Cardiac fibroblast (primary cell): ENCODE measurements around the gene MSLN.

ENCODE experiments used
- DNase-seq, 2 donors: peaks; one replicate each; pipeline versions ENCODE4 v3.0.0 to v3.0.0-alpha.2; 2010; ENCODE audit warnings: low read depth in 2 of 2
- H3K4me3 ChIP-seq, 2 donors: replicated peaks in 1 of 2; 1 replicate in 1 of 2; 2 replicates in 1 of 2; pipeline ENCODE4 v1.5.1; 2011; ENCODE audit warnings: low read depth in 2 of 2, low read length in 2 of 2, mild to moderate bottlenecking in 2 of 2, moderate library complexity in 1 of 2
- CTCF ChIP-seq: IDR thresholded peaks from one replicate; pipeline ENCODE4 v1.5.1; 2011; ENCODE audit warnings: low read depth, mild to moderate bottlenecking, low read length, inconsistent platforms

The MSLN gene

GRCh38 chr16:789191-789850 lies 28.8 kb downstream of the MSLN start:
- TF ChIP-seq CTCF, result no peak
- peak overlapping the region; percentile 64 to 85 for H3K4me3 ChIP-seq
- no peak for DNase-seq

- no peak for DNase-seq
- TF ChIP-seq CTCF, result no peak
These were observed 29.6 kb downstream of the MSLN start for GRCh38 chr16:790086-790485.

GRCh38 chr16:791131-791530 lies 30.6 kb downstream of the MSLN start:
- no peak for DNase-seq
- H3K4me3 ChIP-seq, result no peak overlapping the region
- TF ChIP-seq CTCF, result no peak

More at GRCh38 chr16:790086-790485, 29.6 kb downstream of the MSLN start:
- no peak overlapping the region for H3K4me3 ChIP-seq

- TF ChIP-seq CTCF, result no peak
- DNase-seq, result no peak
- no peak overlapping the region for H3K4me3 ChIP-seq
These were observed 31.9 kb downstream of the MSLN start for GRCh38 chr16:792221-792995.

GRCh38 chr16:793414-793813 lies 32.9 kb downstream of the MSLN start:
- no peak for TF ChIP-seq CTCF
- no peak for DNase-seq
- H3K4me3 ChIP-seq, result no peak overlapping the region

- H3K4me3 ChIP-seq, result no peak overlapping the region
- TF ChIP-seq CTCF, result no peak
These were observed 33.7 kb downstream of the MSLN start for GRCh38 chr16:794091-794822.

More at GRCh38 chr16:794091-794822, 33.7 kb downstream of the MSLN start:
- no peak for DNase-seq
